GM12878 (cell line): Measurements from ENCODE around the gene CORO1A. TPM values are rescaled to one million over a fixed set of nuclear protein-coding genes. Genes with fewer than 3 reads are reported as not detected.

Experiments
- CUX1 ChIP-seq: IDR thresholded peaks from 2 replicates; pipeline ENCODE4 v1.6.1; 2012; ENCODE audit warnings: improper control_type of control experiment, low read depth, low read length; ENCODE audit not compliant: insufficient replicate concordance
- MXI1 ChIP-seq: fragments of 150-350 bp; IDR thresholded peaks from 2 replicates; pipeline ENCODE4 v1.6.1; 2011; ENCODE audit warnings: low read depth, mild to moderate bottlenecking, inconsistent platforms, low read length, improper control_type of control experiment
- PKNOX1 ChIP-seq: fragments of 450-650 bp; IDR thresholded peaks from 2 replicates; pipeline ENCODE4 v1.6.1; 2016; ENCODE audit warnings: mild to moderate bottlenecking
- SMAD1 ChIP-seq: fragments of 450-650 bp; IDR thresholded peaks from 2 replicates; pipeline ENCODE4 v1.6.1; 2018; ENCODE audit warnings: mild to moderate bottlenecking, low read depth; ENCODE audit not compliant: partially characterized antibody
- TCF7 ChIP-seq: IDR thresholded peaks from 2 replicates; pipeline ENCODE4 v1.6.1; 2014; ENCODE audit warnings: antibody characterized with exemption, borderline replicate concordance
- polyA plus RNA-seq, 11 experiments: library from polyadenylated mRNA; depleted of rRNA in 4 of 11; unstranded in 6 of 11; stranded (reverse) in 5 of 11; fragments of >200 nt; fragmentation: Nextera tagmentation in 4 of 11; fragmentation: Illumina TruSeq in 1 of 11; extraction: Ambion mirVana in 4 of 11; extraction: Trizol in 1 of 11; gene quantifications; 1 replicate in 1 of 11; 2 replicates in 10 of 11; pipeline versions ENCODE4 v1.2.1 to v1.2.3, GENCODE V29; 2011 to 2016; ENCODE audit warnings: inconsistent platforms in 2 of 11, missing spikeins in 2 of 11, low read depth in 1 of 11
- total RNA-seq, 4 experiments: library from RNA; depleted of rRNA in 3 of 4; stranded (reverse); fragments of >200 nt in 3 of 4; fragmentation: Illumina TruSeq in 1 of 4; extraction: Trizol in 1 of 4; gene quantifications; 2 replicates each; pipeline versions ENCODE4 v1.2.1 to v1.2.3, GENCODE V29; 2013 to 2021

CORO1A gene
- total and polyA plus RNA-seq, 10 of the 15 experiments (the other 5 are each of a cell fraction or from before 2014, with no cell fraction given): 16.3 to 1,464 (median 714) TPM

DNA sequence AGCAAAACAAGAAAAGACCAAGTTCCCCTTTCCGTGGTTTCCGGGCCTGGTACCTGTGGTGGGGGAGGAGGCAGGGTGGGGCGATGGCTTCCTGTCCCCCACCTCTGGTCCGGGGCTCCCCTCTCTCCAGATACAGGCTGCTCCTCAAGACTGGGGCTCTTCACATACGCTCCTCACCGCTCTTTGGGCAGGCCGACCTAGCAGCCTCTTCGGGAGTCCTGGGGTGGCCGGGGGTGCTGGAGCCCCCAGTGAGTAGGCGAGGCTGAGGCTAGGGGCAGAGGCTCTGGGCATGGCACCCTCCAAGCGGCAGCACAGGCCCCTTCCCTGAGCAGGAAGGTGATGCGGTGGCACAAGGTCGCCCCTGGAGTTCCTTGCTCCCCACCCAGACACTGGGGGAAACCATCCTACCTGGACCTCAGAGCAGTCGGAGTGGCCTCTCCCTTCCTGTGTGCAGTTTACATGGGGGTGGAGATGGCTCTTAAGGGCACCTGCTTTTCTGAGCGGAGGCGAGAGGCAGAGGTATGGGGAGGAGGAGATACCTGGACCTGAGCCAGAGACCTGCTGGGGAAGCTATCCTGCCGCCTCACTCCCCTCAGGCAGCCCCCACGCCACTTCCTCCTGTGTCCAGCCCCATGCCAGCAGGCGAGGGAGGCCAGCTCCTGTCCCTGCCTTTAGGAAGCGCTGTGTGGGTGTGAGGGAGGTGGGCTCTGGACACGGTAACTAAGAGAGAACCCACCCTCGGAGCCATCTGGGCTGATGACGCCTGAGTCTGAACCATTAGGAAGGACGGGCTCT is 891 bp downstream of the CORO1A start (continued):
- TF ChIP-seq PKNOX1 (no peak), CUX1 (no peak), MXI1 (no peak), SMAD1 (peak; percentile 17), TCF7 (no peak)
